GM23338 (cell line): ENCODE results near the gene PUDP. TPM values are rescaled to one million over a fixed set of nuclear protein-coding genes. Genes with fewer than 3 reads are reported as not detected.
"Not testable (repeated sequence)": the region's sequence is repeated elsewhere in the genome, so short reads cannot be mapped to it uniquely, and the experiment has no call there.

Experiments
- ATAC-seq: fragments of 200-7000 bp; cut with Tn5 transposase; 3 replicates; pipeline ENCODE4 v1.9.1; 2020
- DNase-seq: peaks from one replicate; pipeline ENCODE4 v3.0.0-alpha.2; 2015; ENCODE audit warnings: low spot score
- H2AFZ ChIP-seq: fragments of 200-600 bp; sonication (generic); 2 replicates; pipeline ENCODE4 v1.8.0; 2016; ENCODE audit warnings: antibody characterized with exemption, mild to moderate bottlenecking, moderate library complexity
- H3F3A ChIP-seq: fragments of 200-600 bp; sonication (generic); replicated peaks from 2 replicates; pipeline ENCODE4 v1.8.0; 2017; ENCODE audit warnings: antibody characterized with exemption, mixed run types, low read depth
- H3K27ac ChIP-seq: fragments of 200-600 bp; sonication (generic); 2 replicates; pipeline ENCODE4 v1.6.1; 2016; ENCODE audit warnings: low read depth
- H3K27me3 ChIP-seq: fragments of 200-600 bp; sonication (generic); 2 replicates; pipeline ENCODE4 v1.8.0; 2016; ENCODE audit warnings: mild to moderate bottlenecking, mixed run types, moderate library complexity; ENCODE audit not compliant: insufficient read depth
- H3K36me3 ChIP-seq: fragments of 200-600 bp; sonication (generic); 2 replicates; pipeline ENCODE4 v1.8.0; 2016; ENCODE audit warnings: mild to moderate bottlenecking; ENCODE audit not compliant: insufficient read depth
- H3K4me1 ChIP-seq: fragments of 200-600 bp; sonication (generic); 2 replicates; pipeline ENCODE4 v1.8.0; 2016; ENCODE audit warnings: mild to moderate bottlenecking, moderate library complexity; ENCODE audit not compliant: insufficient read depth
- H3K4me2 ChIP-seq: fragments of 200-600 bp; sonication (generic); 2 replicates; pipeline ENCODE4 v1.7.1; 2017; ENCODE audit warnings: mixed run types
- H3K4me3 ChIP-seq: fragments of 200-600 bp; sonication (generic); 2 replicates; pipeline ENCODE4 v1.6.1; 2016; ENCODE audit warnings: mixed run types
- H3K79me2 ChIP-seq: fragments of 200-600 bp; sonication (generic); replicated peaks from 2 replicates; pipeline ENCODE4 v1.8.0; 2017; ENCODE audit warnings: mild to moderate bottlenecking; ENCODE audit not compliant: insufficient read depth
- H3K9me2 ChIP-seq: fragments of 200-600 bp; sonication (generic); 2 replicates; pipeline ENCODE4 v1.8.0; 2017; ENCODE audit not compliant: insufficient read depth
- H4K20me1 ChIP-seq: fragments of 200-600 bp; sonication (generic); replicated peaks from 2 replicates; pipeline ENCODE4 v1.8.0; 2017; ENCODE audit warnings: mild to moderate bottlenecking; ENCODE audit not compliant: insufficient read depth
- H3K27ac Mint-ChIP-seq: 2 replicates; pipeline ENCODE4 v1.8.0; 2020; ENCODE audit warnings: inconsistent platforms, mild to moderate bottlenecking, moderate library complexity, mixed read lengths
- H3K27me3 Mint-ChIP-seq: 3 replicates; pipeline ENCODE4 v1.8.0; 2022; ENCODE audit warnings: low read depth, mild to moderate bottlenecking, moderate library complexity, mixed read lengths, inconsistent platforms; ENCODE audit not compliant: insufficient read depth, poor library complexity
- H3K36me3 Mint-ChIP-seq: 3 replicates; pipeline ENCODE4 v1.8.0; 2021; ENCODE audit warnings: low read depth, mild to moderate bottlenecking, inconsistent platforms, moderate library complexity, mixed read lengths
- H3K4me1 Mint-ChIP-seq: 3 replicates; pipeline ENCODE4 v1.8.0; 2020; ENCODE audit warnings: mild to moderate bottlenecking, inconsistent platforms, mixed read lengths
- H3K4me3 Mint-ChIP-seq: 3 replicates; pipeline ENCODE4 v1.8.0; 2021; ENCODE audit warnings: moderate library complexity, mild to moderate bottlenecking, inconsistent platforms, mixed read lengths
- H3K9me3 Mint-ChIP-seq: 3 replicates; pipeline ENCODE4 v1.8.0; 2020; ENCODE audit warnings: moderate library complexity, mild to moderate bottlenecking, inconsistent platforms, mixed read lengths
- CREB1 ChIP-seq: fragments of 250-450 bp; sonication (Bioruptor Pico); IDR thresholded peaks from 2 replicates; pipeline ENCODE4 v1.5.0; 2020; ENCODE audit warnings: low read depth, mild to moderate bottlenecking, moderate library complexity
- CTCF ChIP-seq, 2 experiments: fragments of 200-600 bp in 1 of 2; sonication (generic) in 1 of 2; conservative IDR thresholded peaks; 2 replicates each; pipeline versions ENCODE4 v1.5.1 to v1.6.1; 2016 to 2017; ENCODE audit warnings: antibody characterized with exemption in 2 of 2, low read depth in 2 of 2, mild to moderate bottlenecking in 2 of 2, moderate library complexity in 1 of 2
- EZH2 ChIP-seq: fragments of 200-600 bp; sonication (generic); IDR thresholded peaks from one replicate; pipeline ENCODE4 v1.8.0; 2017; ENCODE audit warnings: antibody characterized with exemption, mild to moderate bottlenecking, low read depth; ENCODE audit not compliant: unreplicated experiment
- EZH2phosphoT487 ChIP-seq: fragments of 200-600 bp; sonication (generic); IDR thresholded peaks from one replicate; pipeline ENCODE4 v1.8.1; 2018; ENCODE audit warnings: antibody characterized with exemption; ENCODE audit not compliant: unreplicated experiment
- JUNB ChIP-seq: IDR thresholded peaks from one replicate; pipeline ENCODE4 v1.6.1; 2016; ENCODE audit warnings: antibody characterized with exemption; ENCODE audit not compliant: unreplicated experiment
- NANOG ChIP-seq: IDR thresholded peaks from 2 replicates; pipeline ENCODE4 v1.6.1; 2016; ENCODE audit warnings: antibody characterized with exemption, borderline replicate concordance
- POLR2AphosphoS5 ChIP-seq: IDR thresholded peaks from 2 replicates; pipeline ENCODE4 v1.6.1; 2016; ENCODE audit warnings: antibody characterized with exemption, low read depth
- ZNF331 ChIP-seq: fragments of 250-450 bp; sonication (Bioruptor Pico); IDR thresholded peaks from 2 replicates; pipeline ENCODE4 v1.5.0; 2020; ENCODE audit warnings: low read depth, mild to moderate bottlenecking, moderate library complexity
- polyA plus RNA-seq: library from polyadenylated mRNA; unstranded; fragments of >200 nt; fragmentation: Nextera tagmentation; extraction: Ambion mirVana; gene quantifications from 2 replicates; pipeline ENCODE4 v1.2.1, GENCODE V29; 2016
- total RNA-seq: library from RNA; depleted of rRNA; stranded (reverse); fragments of >200 nt; shearing (Covaris generic); gene quantifications from 2 replicates; pipeline ENCODE4 v1.2.3, GENCODE V29; 2014
- TF ChIP-seq, protein P1 (sequence below): IDR thresholded peaks from one replicate; pipeline ENCODE4 v1.6.1; 2018; ENCODE audit warnings: antibody characterized with exemption; ENCODE audit not compliant: unreplicated experiment
- TF ChIP-seq, protein P2 (sequence below): IDR thresholded peaks from 2 replicates; pipeline ENCODE4 v1.6.1; 2016; ENCODE audit warnings: antibody characterized with exemption

PUDP gene
- total and polyA plus RNA-seq, 2 experiments from 2014 or later, result 17.2 to 22.4 TPM

GRCh38 chrX:7026365-7026764 is 121.6 kb downstream of the PUDP start:
- TF ChIP-seq, protein P1, sequence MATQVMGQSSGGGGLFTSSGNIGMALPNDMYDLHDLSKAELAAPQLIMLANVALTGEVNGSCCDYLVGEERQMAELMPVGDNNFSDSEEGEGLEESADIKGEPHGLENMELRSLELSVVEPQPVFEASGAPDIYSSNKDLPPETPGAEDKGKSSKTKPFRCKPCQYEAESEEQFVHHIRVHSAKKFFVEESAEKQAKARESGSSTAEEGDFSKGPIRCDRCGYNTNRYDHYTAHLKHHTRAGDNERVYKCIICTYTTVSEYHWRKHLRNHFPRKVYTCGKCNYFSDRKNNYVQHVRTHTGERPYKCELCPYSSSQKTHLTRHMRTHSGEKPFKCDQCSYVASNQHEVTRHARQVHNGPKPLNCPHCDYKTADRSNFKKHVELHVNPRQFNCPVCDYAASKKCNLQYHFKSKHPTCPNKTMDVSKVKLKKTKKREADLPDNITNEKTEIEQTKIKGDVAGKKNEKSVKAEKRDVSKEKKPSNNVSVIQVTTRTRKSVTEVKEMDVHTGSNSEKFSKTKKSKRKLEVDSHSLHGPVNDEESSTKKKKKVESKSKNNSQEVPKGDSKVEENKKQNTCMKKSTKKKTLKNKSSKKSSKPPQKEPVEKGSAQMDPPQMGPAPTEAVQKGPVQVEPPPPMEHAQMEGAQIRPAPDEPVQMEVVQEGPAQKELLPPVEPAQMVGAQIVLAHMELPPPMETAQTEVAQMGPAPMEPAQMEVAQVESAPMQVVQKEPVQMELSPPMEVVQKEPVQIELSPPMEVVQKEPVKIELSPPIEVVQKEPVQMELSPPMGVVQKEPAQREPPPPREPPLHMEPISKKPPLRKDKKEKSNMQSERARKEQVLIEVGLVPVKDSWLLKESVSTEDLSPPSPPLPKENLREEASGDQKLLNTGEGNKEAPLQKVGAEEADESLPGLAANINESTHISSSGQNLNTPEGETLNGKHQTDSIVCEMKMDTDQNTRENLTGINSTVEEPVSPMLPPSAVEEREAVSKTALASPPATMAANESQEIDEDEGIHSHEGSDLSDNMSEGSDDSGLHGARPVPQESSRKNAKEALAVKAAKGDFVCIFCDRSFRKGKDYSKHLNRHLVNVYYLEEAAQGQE, result peak; percentile 33
- not testable (repeated sequence) for H3K27ac ChIP-seq, H3K4me3 ChIP-seq, H2AFZ ChIP-seq, H3K4me1 Mint-ChIP-seq, H3K36me3 Mint-ChIP-seq, H3K4me2 ChIP-seq, H3K9me3 Mint-ChIP-seq, H3K36me3 ChIP-seq, H3K4me1 ChIP-seq, H3K27me3 Mint-ChIP-seq, H3K27ac Mint-ChIP-seq, H3K9me2 ChIP-seq, H3K79me2 ChIP-seq, H4K20me1 ChIP-seq, H3F3A ChIP-seq, H3K27me3 ChIP-seq, ATAC-seq, DNase-seq, H3K4me3 Mint-ChIP-seq

GRCh38 chrX:7025471-7025870 is 122.5 kb downstream of the PUDP start:
- no peak for ATAC-seq
- no peak overlapping the region for H3K4me3 ChIP-seq
- DNase-seq, result no peak
- Mint-ChIP-seq H3K9me3 (no peaks in the 10 kb centered on the region), H3K27me3 (no peaks in the 10 kb centered on the region), H3K4me3 (no peak overlapping the region), H3K27ac (no peak overlapping the region), H3K36me3 (no peaks in the 10 kb centered on the region), H3K4me1 (no peaks in the 10 kb centered on the region)
- H3K36me3 ChIP-seq, result no peaks in the 10 kb centered on the region
- no peaks in the 10 kb centered on the region for H3F3A ChIP-seq
- H3K27me3 ChIP-seq, result no peaks in the 10 kb centered on the region
- TF ChIP-seq ZNF331 (CRISPR knock-in tag) (no peak), POLR2AphosphoS5 (no peak), EZH2phosphoT487 (no peak)
- no peak overlapping the region for H2AFZ ChIP-seq
- H3K4me1 ChIP-seq, result no peaks in the 10 kb centered on the region
- no peaks in the 10 kb centered on the region for H3K79me2 ChIP-seq
- no peaks in the 10 kb centered on the region for H4K20me1 ChIP-seq
- no peak overlapping the region for H3K4me2 ChIP-seq
- no peaks in the 10 kb centered on the region for H3K9me2 ChIP-seq
- H3K27ac ChIP-seq, result no peak overlapping the region

DNA sequence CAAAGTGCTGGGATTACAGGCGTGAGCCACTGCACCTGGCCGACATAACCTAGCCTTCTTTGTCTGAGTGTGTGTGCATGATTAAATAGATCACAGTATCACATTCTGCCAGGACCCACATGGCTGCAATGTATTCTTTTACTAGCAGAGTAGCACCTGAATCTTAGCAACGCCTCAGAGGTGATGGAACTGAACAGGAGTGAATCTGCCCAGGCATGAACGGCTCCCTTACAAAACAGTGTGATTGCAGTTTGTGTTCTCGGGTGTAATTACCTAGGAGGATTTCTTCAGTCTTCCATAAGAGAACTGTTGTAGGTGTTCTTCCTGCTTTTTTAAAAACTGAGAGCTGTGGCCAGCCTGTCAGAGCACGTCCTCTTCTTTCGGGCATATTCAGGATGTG is 123.1 kb downstream of the PUDP start:
- no peak overlapping the region for H3K4me3 Mint-ChIP-seq
- ATAC-seq, result no peak
- no peaks in the 10 kb centered on the region for H3K4me1 ChIP-seq
- TF ChIP-seq CREB1 (CRISPR knock-in tag), result no peak
- TF ChIP-seq JUNB, result no peak
- TF ChIP-seq POLR2AphosphoS5, result no peak
- TF ChIP-seq, protein P1, result no peak
- no peak for TF ChIP-seq EZH2
- TF ChIP-seq EZH2phosphoT487, result no peak
- no peak for TF ChIP-seq NANOG
- TF ChIP-seq CTCF (conservative IDR thresholded peaks at IDR 0.05; ENCODE audit: low read depth in 2 of 2), result no peak
- TF ChIP-seq, protein P2, sequence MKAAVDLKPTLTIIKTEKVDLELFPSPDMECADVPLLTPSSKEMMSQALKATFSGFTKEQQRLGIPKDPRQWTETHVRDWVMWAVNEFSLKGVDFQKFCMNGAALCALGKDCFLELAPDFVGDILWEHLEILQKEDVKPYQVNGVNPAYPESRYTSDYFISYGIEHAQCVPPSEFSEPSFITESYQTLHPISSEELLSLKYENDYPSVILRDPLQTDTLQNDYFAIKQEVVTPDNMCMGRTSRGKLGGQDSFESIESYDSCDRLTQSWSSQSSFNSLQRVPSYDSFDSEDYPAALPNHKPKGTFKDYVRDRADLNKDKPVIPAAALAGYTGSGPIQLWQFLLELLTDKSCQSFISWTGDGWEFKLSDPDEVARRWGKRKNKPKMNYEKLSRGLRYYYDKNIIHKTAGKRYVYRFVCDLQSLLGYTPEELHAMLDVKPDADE, result no peak

More for the DNA sequence above, 123.1 kb downstream of the PUDP start:
- Mint-ChIP-seq H3K9me3 (no peaks in the 10 kb centered on the region), H3K4me1 (no peaks in the 10 kb centered on the region), H3K36me3 (no peaks in the 10 kb centered on the region), H3K27ac (no peak overlapping the region), H3K27me3 (no peaks in the 10 kb centered on the region)
- DNase-seq, result no peak
- H3F3A ChIP-seq, result no peaks in the 10 kb centered on the region
- no peak overlapping the region for H3K4me3 ChIP-seq
- H3K36me3 ChIP-seq, result no peaks in the 10 kb centered on the region
- H2AFZ ChIP-seq, result no peak overlapping the region
- no peaks in the 10 kb centered on the region for H3K79me2 ChIP-seq
- H3K9me2 ChIP-seq, result no peaks in the 10 kb centered on the region
- H4K20me1 ChIP-seq, result no peaks in the 10 kb centered on the region
- H3K27me3 ChIP-seq, result no peaks in the 10 kb centered on the region
- H3K27ac ChIP-seq, result no peak overlapping the region
- H3K4me2 ChIP-seq, result no peak overlapping the region
